B cell (primary cell): ENCODE data around the gene RNPEP. TPM values are rescaled to one million over a fixed set of nuclear protein-coding genes. Genes with fewer than 3 reads are reported as not detected.
"Not testable (repeated sequence)": the region's sequence is repeated elsewhere in the genome, so short reads cannot be mapped to it uniquely, and the experiment has no call there.

Experiments
- ATAC-seq: fragments of 200-7000 bp; cut with Tn5 transposase; one replicate; pipeline ENCODE4 v1.10.0; 2021; ENCODE audit warnings: low read depth, mild to moderate bottlenecking, moderate number of reproducible peaks, moderate library complexity
- CTCF ChIA-PET: fragments of 350-600 bp; sonication (Branson Sonifier 250); formaldehyde crosslinking; loops from one replicate; lab custom pipeline; 2021; ENCODE audit warnings: antibody characterized with exemption, inconsistent platforms; lab: Charles Lee
- POLR2A ChIA-PET: fragments of 350-600 bp; sonication (Branson Sonifier 250); formaldehyde crosslinking; loops from one replicate; lab custom pipeline; 2021; ENCODE audit warnings: antibody characterized with exemption; lab: Charles Lee
- DNase-seq: peaks from one replicate; pipeline ENCODE4 v3.0.0; 2013
- H2AFZ ChIP-seq: 2 replicates; pipeline ENCODE4 v1.6.1; 2012; ENCODE audit warnings: mild to moderate bottlenecking, low read depth, low read length; ENCODE audit not compliant: insufficient read depth, poor library complexity, severe bottlenecking
- H3K27ac ChIP-seq, 2 donors: 1 replicate in 1 of 2; 2 replicates in 1 of 2; pipeline ENCODE4 v1.5.1; 2012 to 2013; ENCODE audit warnings: low read length in 2 of 2, mild to moderate bottlenecking in 2 of 2, moderate library complexity in 1 of 2
- H3K27me3 ChIP-seq, 4 experiments: fragments of 200-600 bp in 1 of 4; sonication (generic) in 1 of 4; replicated peaks in 1 of 4; 1 replicate in 2 of 4; 2 replicates in 2 of 4; pipeline versions ENCODE4 v1.6.1 to v1.7.0; 2013 to 2016; ENCODE audit warnings: low read length in 3 of 4, mild to moderate bottlenecking in 2 of 4, mixed read lengths in 1 of 4, moderate library complexity in 1 of 4; ENCODE audit not compliant: insufficient read depth in 4 of 4, control insufficient read depth in 3 of 4; ENCODE audit errors: control extremely low read depth in 1 of 4
- H3K36me3 ChIP-seq, 2 experiments: replicated peaks in 1 of 2; 1 replicate in 1 of 2; 2 replicates in 1 of 2; pipeline versions ENCODE4 v1.6.1 to v1.7.1; 2013; ENCODE audit warnings: low read length in 1 of 2; ENCODE audit not compliant: insufficient read depth in 2 of 2, control insufficient read depth in 1 of 2; ENCODE audit errors: control extremely low read depth in 1 of 2, extremely low read depth in 1 of 2
- H3K4me1 ChIP-seq, 2 donors: fragments of 200-600 bp in 1 of 2; sonication (generic) in 1 of 2; 1 replicate in 1 of 2; 2 replicates in 1 of 2; pipeline versions ENCODE4 v1.5.1 to v1.6.1; 2013 to 2017; ENCODE audit warnings: low read length in 2 of 2; ENCODE audit not compliant: control insufficient read depth in 2 of 2, insufficient read depth in 2 of 2
- H3K4me2 ChIP-seq: replicated peaks from 2 replicates; pipeline ENCODE3; 2012; ENCODE audit warnings: mild to moderate bottlenecking, low read depth, low read length; ENCODE audit not compliant: poor library complexity, severe bottlenecking
- H3K4me3 ChIP-seq, 5 experiments: fragments of 200-600 bp in 1 of 5; sonication (generic) in 1 of 5; 1 replicate in 3 of 5; 2 replicates in 2 of 5; pipeline versions ENCODE4 v1.5.1 to v1.7.0; 2011 to 2016; ENCODE audit warnings: low read length in 4 of 5, mild to moderate bottlenecking in 4 of 5, low read depth in 2 of 5, control low read depth in 1 of 5, moderate library complexity in 1 of 5; ENCODE audit not compliant: insufficient read depth in 1 of 5; ENCODE audit errors: control extremely low read depth in 1 of 5, extremely low read depth in 1 of 5
- H3K79me2 ChIP-seq: fragments of 200-600 bp; sonication (generic); one replicate; pipeline ENCODE4 v1.6.0; 2016; ENCODE audit warnings: low read length; ENCODE audit not compliant: control insufficient read depth, insufficient read depth
- H3K9ac ChIP-seq: fragments of 200-600 bp; sonication (generic); 2 replicates; pipeline ENCODE4 v1.6.1; 2017; ENCODE audit warnings: mild to moderate bottlenecking, low read length, moderate library complexity
- H3K9me3 ChIP-seq, 3 donors: one replicate each; pipeline versions ENCODE4 v1.6.1 to v1.7.1; 2013; ENCODE audit warnings: low read length in 2 of 3; ENCODE audit not compliant: control insufficient read depth in 2 of 3, insufficient read depth in 1 of 3; ENCODE audit errors: control extremely low read depth in 1 of 3
- H4K20me1 ChIP-seq: 2 replicates; pipeline ENCODE4 v1.6.0; 2012; ENCODE audit warnings: mild to moderate bottlenecking, low read length; ENCODE audit not compliant: insufficient read depth, control insufficient read depth, poor library complexity, severe bottlenecking
- H3K27ac Mint-ChIP-seq: one replicate; pipeline ENCODE4 v1.8.0; 2021; ENCODE audit warnings: mixed read lengths
- H3K27me3 Mint-ChIP-seq: one replicate; pipeline ENCODE4 v1.8.0; 2021; ENCODE audit warnings: mixed read lengths
- H3K4me1 Mint-ChIP-seq: one replicate; pipeline ENCODE4 v1.8.0; 2021; ENCODE audit warnings: mixed read lengths
- H3K4me3 Mint-ChIP-seq: one replicate; pipeline ENCODE4 v1.8.0; 2021; ENCODE audit warnings: mixed read lengths
- H3K9me3 Mint-ChIP-seq: one replicate; pipeline ENCODE4 v1.8.0; 2022; ENCODE audit warnings: mixed read lengths; ENCODE audit not compliant: insufficient read depth
- CTCF ChIP-seq: fragments of 200-600 bp; IDR thresholded peaks from one replicate; pipeline ENCODE4 v1.8.0; 2022; ENCODE audit warnings: antibody characterized with exemption, mild to moderate bottlenecking
- EZH2 ChIP-seq: IDR thresholded peaks from 2 replicates; pipeline ENCODE4 v1.6.1; 2012; ENCODE audit warnings: borderline replicate concordance, low read depth, mild to moderate bottlenecking, moderate library complexity, low read length; ENCODE audit not compliant: insufficient read depth, poor library complexity, severe bottlenecking
- WGBS: methylation state at CpG from one replicate; pipeline ENCODE4 v1.1.5; 2013; ENCODE audit warnings: missing lambda C conversion rate; ENCODE audit not compliant: insufficient coverage; 5-methylcytosine and 5-hydroxymethylcytosine counted together
- intact Hi-C: fragments of 100-400 bp; cut with micrococcal nuclease; formaldehyde crosslinking; loops from one replicate; pipeline ENCODE4 v1.10.0; 2022
- polyA plus RNA-seq: library from polyadenylated mRNA; depleted of rRNA; stranded (reverse); fragments of >200 nt; gene quantifications from 2 replicates; pipeline ENCODE4 v1.2.3, GENCODE V29; 2012
- total RNA-seq, 2 donors: library from RNA; stranded (reverse); fragments of 120-200 nt in 1 of 2; gene quantifications; 1 replicate in 1 of 2; 2 replicates in 1 of 2; pipeline versions ENCODE4 v1.2.3 to v1.2.4, GENCODE V29; 2013 to 2022

Gene RNPEP
- total and polyA plus RNA-seq, 2 donors (not counting 1 experiment from before 2014, with no cell fraction given), result 28.9 to 42.9 TPM

- Mint-ChIP-seq H3K4me1 (peaks cover 27% of the 10 kb centered on the region), H3K9me3 (no peaks in the 10 kb centered on the region), H3K27me3 (no peaks in the 10 kb centered on the region), H3K27ac (no peak overlapping the region), H3K4me3 (no peak overlapping the region)
- CTCF ChIA-PET, result interaction anchor here (1.4 kb wide), 1 partner anchor 41 kb away, joined by 3 read pairs; no protein-coding TSS in a partner anchor
- Histone ChIP-seq H3K27ac (no peak overlapping the region), H3K9ac (no peak overlapping the region), H3K4me2 (no peak overlapping the region), H2AFZ (no peak overlapping the region), H3K4me1 (peaks cover 12 to 15% of the 10 kb centered on the region in 2 donors), H3K27me3 (no peaks in the 10 kb centered on the region), H3K9me3 (no peaks in the 10 kb centered on the region), H3K79me2 (peaks cover 49% of the 10 kb centered on the region), H3K36me3 (peaks cover 8 to 27% of the 10 kb centered on the region in 2 experiments), H4K20me1 (no peaks in the 10 kb centered on the region), H3K4me3 (no peak overlapping the region)
- intact Hi-C loops, result loop anchor here (10.0 kb wide), 1 partner anchor 1906 kb away; the partner anchor contains the start of gene SNRPE
- DNase-seq, result no peak
- ATAC-seq, result no peak
- POLR2A ChIA-PET, result no interaction called here
- no peak for TF ChIP-seq CTCF
- no peak for TF ChIP-seq EZH2
- 86% methylated on average over 3 of the region's 5 CpGs for WGBS
Observed at GRCh38 chr1:201958348-201958747, 24.1 kb upstream of the RNPEP start.

DNA sequence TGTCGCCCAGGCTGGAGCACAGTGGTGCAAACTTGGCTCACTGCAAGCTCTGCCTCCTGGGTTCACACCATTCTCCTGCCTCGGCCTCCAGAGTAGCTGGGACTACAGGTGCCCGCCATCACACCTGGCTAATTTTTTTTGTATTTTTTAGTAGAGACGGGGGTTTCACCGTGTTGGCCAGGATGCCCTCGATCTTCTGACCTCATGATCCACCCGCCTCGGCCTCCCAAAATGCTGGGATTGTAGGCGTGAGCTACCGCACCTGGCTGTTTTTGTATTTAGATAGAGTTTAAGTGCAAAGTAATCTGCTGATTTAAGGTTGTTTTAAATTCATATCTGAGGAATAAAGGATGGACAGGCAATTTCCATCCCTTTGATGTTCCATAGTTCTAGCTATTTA is 20.1 kb upstream of the RNPEP start:
- H3K4me1 ChIP-seq, H2AFZ ChIP-seq, H3K4me3 Mint-ChIP-seq, H3K4me3 ChIP-seq, H3K27ac ChIP-seq, H3K27ac Mint-ChIP-seq, H3K9me3 Mint-ChIP-seq, H3K4me2 ChIP-seq, H3K9me3 ChIP-seq, H3K27me3 Mint-ChIP-seq, intact Hi-C loops, H3K27me3 ChIP-seq, DNase-seq, H4K20me1 ChIP-seq, H3K4me1 Mint-ChIP-seq, H3K9ac ChIP-seq, ATAC-seq: not testable (repeated sequence)
- Histone ChIP-seq H3K36me3 (peaks cover 17 to 53% of the 10 kb centered on the region in 2 experiments), H3K79me2 (peaks cover 21% of the 10 kb centered on the region)
- ChIA-PET CTCF (interaction anchor here (1.2 to 1.3 kb wide), 2 partner anchors 11 to 67 kb away, joined by 3 read pairs; no protein-coding TSS in a partner anchor), POLR2A (interaction anchor here (0.7 kb wide), 1 partner anchor 163 kb away, joined by 4 read pairs; no protein-coding TSS in a partner anchor)
- WGBS, result 95% methylated on average over 10 of the region's 10 CpGs
